ENCODE measurements around the gene LAIR1.
"Not testable (repeated sequence)": the region's sequence is repeated elsewhere in the genome, so short reads cannot be mapped to it uniquely, and the experiment has no call there.

The LAIR1 gene

GRCh38 chr19:54329476-54330165 is 35.1 kb downstream of the LAIR1 start:
- ChIA-PET CTCF (interaction anchor here (0.7 to 1.6 kb wide), 2 partner anchors 62 to 266 kb away, joined by 3 to 5 read pairs; no protein-coding TSS in a partner anchor), POLR2A (no interaction called here)
- H3K4me3 ChIP-seq (ENCODE audit: low read depth, low read length): no peak overlapping the region
- H3K9me3 ChIP-seq (ENCODE audit: control insufficient read depth, insufficient read depth, low read depth, low read length): no peaks in the 10 kb centered on the region
- H3K36me3 ChIP-seq (ENCODE audit: control insufficient read depth in 2 of 2, insufficient read depth in 1 of 2, low read length in 2 of 2): no peaks in the 10 kb centered on the region
- H3K4me1 ChIP-seq (ENCODE audit: control insufficient read depth, insufficient read depth, low read length): no peaks in the 10 kb centered on the region
- TF ChIP-seq PRDM1 (tag by site-specific recombination; IDR thresholded peaks at IDR 0.05) (no peak), ZNF16 (tag by site-specific recombination; IDR thresholded peaks at IDR 0.05; ENCODE audit: low read depth) (no peak), ZNF639 (tag by site-specific recombination; IDR thresholded peaks at IDR 0.05) (no peak), ZNF837 (tag by site-specific recombination; IDR thresholded peaks at IDR 0.05) (no peak), TRIM28 (IDR thresholded peaks at IDR 0.05; ENCODE audit: borderline replicate concordance, low read length) (no peak), KLF10 (tag by site-specific recombination; IDR thresholded peaks at IDR 0.05) (no peak)
- TF ChIP-seq, protein P1, sequence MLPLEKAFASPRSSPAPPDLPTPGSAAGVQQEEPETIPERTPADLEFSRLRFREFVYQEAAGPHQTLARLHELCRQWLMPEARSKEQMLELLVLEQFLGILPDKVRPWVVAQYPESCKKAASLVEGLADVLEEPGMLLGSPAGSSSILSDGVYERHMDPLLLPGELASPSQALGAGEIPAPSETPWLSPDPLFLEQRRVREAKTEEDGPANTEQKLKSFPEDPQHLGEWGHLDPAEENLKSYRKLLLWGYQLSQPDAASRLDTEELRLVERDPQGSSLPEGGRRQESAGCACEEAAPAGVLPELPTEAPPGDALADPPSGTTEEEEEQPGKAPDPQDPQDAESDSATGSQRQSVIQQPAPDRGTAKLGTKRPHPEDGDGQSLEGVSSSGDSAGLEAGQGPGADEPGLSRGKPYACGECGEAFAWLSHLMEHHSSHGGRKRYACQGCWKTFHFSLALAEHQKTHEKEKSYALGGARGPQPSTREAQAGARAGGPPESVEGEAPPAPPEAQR (tag by site-specific recombination; IDR thresholded peaks at IDR 0.05): no peak
- no peak overlapping the region for H3K27ac ChIP-seq (ENCODE audit: extremely low read depth, low read depth, low read length)

GRCh38 chr19:54328781-54329180 is 36.0 kb downstream of the LAIR1 start:
- not testable (repeated sequence) for H3K4me1 ChIP-seq (ENCODE audit: control insufficient read depth, insufficient read depth, low read length); H3K36me3 ChIP-seq (ENCODE audit: control insufficient read depth in 2 of 2, insufficient read depth in 1 of 2, low read length in 2 of 2); H3K4me3 ChIP-seq (ENCODE audit: low read depth, low read length); H3K9me3 ChIP-seq (ENCODE audit: control insufficient read depth, insufficient read depth, low read depth, low read length); H3K27ac ChIP-seq (ENCODE audit: extremely low read depth, low read depth, low read length)
- POLR2A ChIA-PET: interaction anchor here (0.5 kb wide), 1 partner anchor 101 kb away, joined by 4 read pairs; no protein-coding TSS in a partner anchor
- CTCF ChIA-PET: interaction anchor here (1.3 kb wide), 1 partner anchor 110 kb away, joined by 4 read pairs; no protein-coding TSS in a partner anchor

DNA sequence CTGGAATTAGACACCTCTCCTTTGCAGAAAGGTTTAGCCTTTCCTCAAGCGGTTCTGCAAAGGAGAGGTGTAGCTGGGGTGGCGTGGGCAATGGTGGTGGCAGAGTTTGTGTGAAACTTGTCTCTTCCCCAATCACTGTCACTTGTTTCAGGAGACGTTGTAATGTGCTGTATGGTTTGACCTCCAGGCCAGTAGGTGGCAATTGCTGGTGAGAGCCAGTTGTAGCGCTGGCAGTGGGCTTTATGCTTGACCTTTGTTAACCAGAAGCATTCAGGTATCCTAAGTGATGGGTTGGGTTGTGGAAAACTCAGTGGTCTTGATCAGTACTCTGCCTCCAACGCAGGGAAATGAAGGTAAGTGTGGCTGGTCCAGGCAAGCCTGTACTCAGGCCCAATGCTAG is 39.1 kb downstream of the LAIR1 start:
- Histone ChIP-seq H3K27ac (ENCODE audit: extremely low read depth, low read depth, low read length) (no peak overlapping the region), H3K36me3 (ENCODE audit: control insufficient read depth in 2 of 2, insufficient read depth in 1 of 2, low read length in 2 of 2) (no peaks in the 10 kb centered on the region), H3K4me1 (ENCODE audit: control insufficient read depth, insufficient read depth, low read length) (no peaks in the 10 kb centered on the region), H3K9me3 (ENCODE audit: control insufficient read depth, insufficient read depth, low read depth, low read length) (no peaks in the 10 kb centered on the region; the same call in 1 of the 2 replicates), H3K4me3 (ENCODE audit: low read depth, low read length) (no peak overlapping the region)
- ChIA-PET CTCF (interaction anchor here (0.6 to 2.8 kb wide), 7 partner anchors 8 to 65 kb away, joined by 3 to 31 read pairs (median 4); no protein-coding TSS in a partner anchor), POLR2A (no interaction called here)
- TF ChIP-seq HIC1 (tag by site-specific recombination; IDR thresholded peaks at IDR 0.05): no peak
- no peak for TF ChIP-seq SP7 (tag by site-specific recombination; IDR thresholded peaks at IDR 0.05)
- no peak for TF ChIP-seq ZNF354C (tag by site-specific recombination; IDR thresholded peaks at IDR 0.05; ENCODE audit: borderline replicate concordance, low read depth)
- TF ChIP-seq ZNF776 (tag by site-specific recombination; IDR thresholded peaks at IDR 0.05; ENCODE audit: borderline replicate concordance): no peak
- TF ChIP-seq ZNF558 (tag by site-specific recombination; IDR thresholded peaks at IDR 0.05): no peak
- TF ChIP-seq GLIS2 (tag by site-specific recombination; IDR thresholded peaks at IDR 0.05): no peak
- no peak for TF ChIP-seq ZNF433 (tag by site-specific recombination; IDR thresholded peaks at IDR 0.05; ENCODE audit: low read depth)
